NT2/D1 (cell line): Measurements from ENCODE around the gene PATE1.

Experiments
- DNase-seq: peaks from one replicate; pipeline ENCODE4 v3.0.0-alpha.2; 2011; ENCODE audit warnings: low read depth, low spot score
- H3K27me3 ChIP-seq: 2 replicates; pipeline ENCODE4 v1.6.0; 2011; ENCODE audit warnings: mild to moderate bottlenecking; ENCODE audit not compliant: insufficient read length, insufficient read depth
- H3K36me3 ChIP-seq: 2 replicates; pipeline ENCODE4 v1.6.1; 2011; ENCODE audit warnings: mild to moderate bottlenecking, low read length, mixed read lengths; ENCODE audit not compliant: insufficient read depth, insufficient read length
- H3K4me1 ChIP-seq: 2 replicates; pipeline ENCODE4 v1.5.1; 2011; ENCODE audit not compliant: insufficient read depth, insufficient read length
- H3K4me3 ChIP-seq: 2 replicates; pipeline ENCODE4 v1.5.1; 2011; ENCODE audit warnings: low read depth; ENCODE audit not compliant: insufficient read length
- H3K9ac ChIP-seq: 2 replicates; pipeline ENCODE4 v1.6.0; 2011; ENCODE audit warnings: low read depth; ENCODE audit not compliant: insufficient read length
- H3K9me3 ChIP-seq: 2 replicates; pipeline ENCODE4 v1.5.1; 2011; ENCODE audit warnings: mild to moderate bottlenecking, low read length; ENCODE audit not compliant: insufficient read depth
- SUZ12 ChIP-seq: IDR thresholded peaks from 2 replicates; pipeline ENCODE4 v1.6.1; 2011; ENCODE audit not compliant: insufficient read length, insufficient read depth; ENCODE audit errors: extremely low read depth
- YY1 ChIP-seq: IDR thresholded peaks from 2 replicates; pipeline ENCODE4 v1.6.1; 2011; ENCODE audit not compliant: insufficient read length, insufficient read depth
- ZNF274 ChIP-seq: IDR thresholded peaks from 2 replicates; pipeline ENCODE4 v1.6.1; 2011; ENCODE audit warnings: mild to moderate bottlenecking, low read depth, low read length

Gene PATE1

GRCh38 chr11:125740617-125741016 is 5.5 kb upstream of the PATE1 start:
- H3K4me3 ChIP-seq: no peak overlapping the region
- no peaks in the 10 kb centered on the region for H3K27me3 ChIP-seq
- no peak overlapping the region for H3K9ac ChIP-seq
- no peaks in the 10 kb centered on the region for H3K4me1 ChIP-seq
- TF ChIP-seq SUZ12: no peak
- TF ChIP-seq ZNF274: no peak
- no peak for TF ChIP-seq YY1
- H3K36me3 ChIP-seq: no peaks in the 10 kb centered on the region
- no peak for DNase-seq
- no peaks in the 10 kb centered on the region for H3K9me3 ChIP-seq

GRCh38 chr11:125743681-125744080 is 2.4 kb upstream of the PATE1 start:
- no peak for TF ChIP-seq SUZ12
- TF ChIP-seq YY1: no peak
- TF ChIP-seq ZNF274: no peak
- H3K27me3 ChIP-seq: no peaks in the 10 kb centered on the region
- no peaks in the 10 kb centered on the region for H3K36me3 ChIP-seq
- no peaks in the 10 kb centered on the region for H3K9me3 ChIP-seq
- no peak for DNase-seq
- no peak overlapping the region for H3K4me3 ChIP-seq
- no peaks in the 10 kb centered on the region for H3K4me1 ChIP-seq
- no peak overlapping the region for H3K9ac ChIP-seq

GRCh38 chr11:125750629-125751028 is 4.5 kb downstream of the PATE1 start:
- Histone ChIP-seq H3K27me3 (no peaks in the 10 kb centered on the region), H3K36me3 (no peaks in the 10 kb centered on the region), H3K4me1 (no peaks in the 10 kb centered on the region), H3K9ac (no peak overlapping the region), H3K4me3 (no peak overlapping the region), H3K9me3 (no peaks in the 10 kb centered on the region)
- TF ChIP-seq ZNF274 (no peak), YY1 (no peak), SUZ12 (no peak)
- DNase-seq: no peak

GRCh38 chr11:125756050-125756449 is 10.0 kb downstream of the PATE1 start:
- DNase-seq: no peak
- H3K36me3 ChIP-seq: no peaks in the 10 kb centered on the region
- H3K27me3 ChIP-seq: no peaks in the 10 kb centered on the region
- H3K4me1 ChIP-seq: no peaks in the 10 kb centered on the region
- H3K9me3 ChIP-seq: no peaks in the 10 kb centered on the region
- no peak overlapping the region for H3K9ac ChIP-seq
- no peak for TF ChIP-seq YY1
- TF ChIP-seq SUZ12: no peak
- H3K4me3 ChIP-seq: no peak overlapping the region

GRCh38 chr11:125762445-125762844 is 16.4 kb downstream of the PATE1 start:
- H3K4me3 ChIP-seq: no peak overlapping the region
- H3K9ac ChIP-seq: no peak overlapping the region
- TF ChIP-seq ZNF274: no peak
- TF ChIP-seq SUZ12: no peak
- no peak for TF ChIP-seq YY1

GRCh38 chr11:125763483-125763882 is 17.4 kb downstream of the PATE1 start:
- no peak overlapping the region for H3K4me3 ChIP-seq
- H3K9ac ChIP-seq: no peak overlapping the region
- no peaks in the 10 kb centered on the region for H3K36me3 ChIP-seq
- no peaks in the 10 kb centered on the region for H3K4me1 ChIP-seq
- no peak for TF ChIP-seq SUZ12
- H3K9me3 ChIP-seq: no peaks in the 10 kb centered on the region
- DNase-seq: no peak
- H3K27me3 ChIP-seq: no peaks in the 10 kb centered on the region

More at GRCh38 chr11:125762445-125762844, 16.4 kb downstream of the PATE1 start:
- no peak for DNase-seq
- Histone ChIP-seq H3K4me1 (no peaks in the 10 kb centered on the region), H3K9me3 (no peaks in the 10 kb centered on the region), H3K36me3 (no peaks in the 10 kb centered on the region), H3K27me3 (no peaks in the 10 kb centered on the region)

- H3K4me1 ChIP-seq: no peaks in the 10 kb centered on the region
- no peak for DNase-seq
- no peaks in the 10 kb centered on the region for H3K9me3 ChIP-seq
- no peak overlapping the region for H3K9ac ChIP-seq
- H3K4me3 ChIP-seq: no peak overlapping the region
- H3K36me3 ChIP-seq: no peaks in the 10 kb centered on the region
- no peak for TF ChIP-seq ZNF274
- TF ChIP-seq SUZ12: no peak
- no peak for TF ChIP-seq YY1
- H3K27me3 ChIP-seq: no peaks in the 10 kb centered on the region
These were observed 20.2 kb downstream of the PATE1 start for GRCh38 chr11:125766251-125766650.

GRCh38 chr11:125768336-125769046 is 22.4 kb downstream of the PATE1 start:
- Histone ChIP-seq H3K4me3 (no peak overlapping the region), H3K9me3 (no peaks in the 10 kb centered on the region), H3K9ac (no peak overlapping the region), H3K36me3 (no peaks in the 10 kb centered on the region), H3K27me3 (no peaks in the 10 kb centered on the region), H3K4me1 (no peaks in the 10 kb centered on the region)
- no peak for TF ChIP-seq ZNF274
- no peak for TF ChIP-seq SUZ12
- no peak for TF ChIP-seq YY1
- DNase-seq: no peak
